SK-N-SH treated with all-trans-retinoic acid at 6 μM for 48 hours (cell line): ENCODE measurements around the gene LDLRAP1.

Experiments
- ATAC-seq: fragments of 200-7000 bp; cut with Tn5 transposase; 3 replicates; pipeline ENCODE4 v1.9.1; 2020; ENCODE audit warnings: mild to moderate bottlenecking, moderate library complexity
- ARNTL ChIP-seq: fragments of 450-650 bp; formaldehyde crosslinking; IDR thresholded peaks from 2 replicates; pipeline ENCODE4 v1.5.0; 2020; ENCODE audit warnings: low read depth, mild to moderate bottlenecking, moderate library complexity, borderline replicate concordance
- CSDC2 ChIP-seq: fragments of 250-450 bp; sonication (Bioruptor Pico); IDR thresholded peaks from 2 replicates; pipeline ENCODE4 v1.5.0; 2020; ENCODE audit warnings: mild to moderate bottlenecking, moderate library complexity
- CSRNP3 ChIP-seq: fragments of 250-450 bp; sonication (Bioruptor Pico); IDR thresholded peaks from 2 replicates; pipeline ENCODE4 v1.5.1; 2021; ENCODE audit warnings: mild to moderate bottlenecking, moderate library complexity
- ESRRG ChIP-seq: fragments of 250-450 bp; sonication (Bioruptor Pico); IDR thresholded peaks from 2 replicates; pipeline ENCODE4 v1.6.1; 2021; ENCODE audit warnings: mild to moderate bottlenecking
- GLIS3 ChIP-seq: fragments of 250-450 bp; sonication (Bioruptor Pico); IDR thresholded peaks from 2 replicates; pipeline ENCODE4 v1.5.0; 2020; ENCODE audit warnings: mild to moderate bottlenecking, moderate library complexity
- ISL1 ChIP-seq: fragments of 250-450 bp; sonication (Bioruptor Pico); IDR thresholded peaks from 2 replicates; pipeline ENCODE4 v2.1.2; 2022; ENCODE audit warnings: mild to moderate bottlenecking, moderate library complexity
- OSR1 ChIP-seq: fragments of 250-450 bp; sonication (Bioruptor Pico); IDR thresholded peaks from 2 replicates; pipeline ENCODE4 v1.8.0; 2022; ENCODE audit warnings: moderate library complexity, mild to moderate bottlenecking, inconsistent platforms
- PATZ1 ChIP-seq: fragments of 250-450 bp; sonication (Bioruptor Pico); IDR thresholded peaks from 2 replicates; pipeline ENCODE4 v1.8.0; 2020; ENCODE audit warnings: mild to moderate bottlenecking, moderate library complexity, borderline replicate concordance
- POU6F1 ChIP-seq: fragments of 250-450 bp; sonication (Bioruptor Pico); IDR thresholded peaks from 2 replicates; pipeline ENCODE4 v1.8.0; 2021; ENCODE audit warnings: low read depth, mild to moderate bottlenecking, moderate library complexity, borderline replicate concordance
- PPARA ChIP-seq: fragments of 250-450 bp; sonication (Bioruptor Pico); IDR thresholded peaks from 2 replicates; pipeline ENCODE4 v1.5.0; 2020; ENCODE audit warnings: mild to moderate bottlenecking, borderline replicate concordance
- TCF4 ChIP-seq: fragments of 250-450 bp; sonication (Bioruptor Pico); IDR thresholded peaks from 2 replicates; pipeline ENCODE4 v1.8.0; 2021; ENCODE audit warnings: mild to moderate bottlenecking, moderate library complexity, borderline replicate concordance
- TOX ChIP-seq: fragments of 250-450 bp; sonication (Bioruptor Pico); IDR thresholded peaks from 2 replicates; pipeline ENCODE4 v1.8.0; 2021; ENCODE audit warnings: mild to moderate bottlenecking, moderate library complexity, borderline replicate concordance
- ZC3H10 ChIP-seq: fragments of 250-450 bp; sonication (Bioruptor Pico); IDR thresholded peaks from 2 replicates; pipeline ENCODE4 v1.5.1; 2021; ENCODE audit warnings: mild to moderate bottlenecking, moderate library complexity
- ZFP3 ChIP-seq: fragments of 250-450 bp; sonication (Bioruptor Pico); IDR thresholded peaks from 2 replicates; pipeline ENCODE4 v1.5.0; 2020; ENCODE audit warnings: mild to moderate bottlenecking, moderate library complexity
- ZNF565 ChIP-seq: fragments of 450-650 bp; formaldehyde crosslinking; conservative IDR thresholded peaks from 2 replicates; pipeline ENCODE4 v1.5.0; 2020; ENCODE audit warnings: low read depth, mild to moderate bottlenecking, moderate library complexity
- ZNF8 ChIP-seq: fragments of 450-650 bp; formaldehyde crosslinking; IDR thresholded peaks from 2 replicates; pipeline ENCODE4 v1.5.0; 2020; ENCODE audit warnings: mild to moderate bottlenecking, moderate library complexity
- TF ChIP-seq, protein P1 (sequence below): fragments of 250-450 bp; sonication (Bioruptor Pico); IDR thresholded peaks from 2 replicates; pipeline ENCODE4 v1.5.0; 2020; ENCODE audit warnings: mild to moderate bottlenecking, moderate library complexity

The LDLRAP1 gene

GRCh38 chr1:25560001-25560400 is 16.6 kb downstream of the LDLRAP1 start:
- ATAC-seq = no peak
- TF ChIP-seq ISL1 (CRISPR knock-in tag) = no peak
- no peak for TF ChIP-seq POU6F1
- TF ChIP-seq PPARA = no peak
- no peak for TF ChIP-seq ZFP3
- no peak for TF ChIP-seq GLIS3
- no peak for TF ChIP-seq PATZ1 (CRISPR knock-in tag)
- TF ChIP-seq ZNF8 (CRISPR knock-in tag) = no peak
- no peak for TF ChIP-seq ESRRG
- no peak for TF ChIP-seq ZNF565 (CRISPR knock-in tag)
- no peak for TF ChIP-seq CSRNP3 (CRISPR knock-in tag)
- TF ChIP-seq ZC3H10 (CRISPR knock-in tag) = no peak

DNA sequence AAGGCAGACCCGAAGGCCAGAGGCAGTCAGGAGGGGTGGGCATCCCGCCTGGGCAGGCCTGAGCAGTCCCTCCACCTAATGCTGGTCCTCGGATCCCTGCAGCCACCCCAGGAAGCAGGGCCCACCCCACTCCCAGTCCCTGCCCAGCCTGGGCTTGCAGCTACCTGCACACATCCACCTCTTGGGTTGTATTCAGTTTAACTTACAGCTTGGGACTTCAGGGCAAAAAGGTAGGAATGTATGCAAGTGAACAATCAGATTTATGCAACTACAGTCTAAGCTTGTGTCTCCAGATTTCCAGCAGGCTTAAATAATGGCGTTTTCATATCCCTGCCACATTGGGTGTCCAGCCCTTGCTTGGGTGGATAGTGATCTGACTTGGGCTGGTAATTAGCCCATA is 17.4 kb downstream of the LDLRAP1 start:
- TF ChIP-seq ESRRG (no peak), CSRNP3 (CRISPR knock-in tag) (no peak), ARNTL (CRISPR knock-in tag) (no peak), ZFP3 (no peak), PPARA (no peak), POU6F1 (no peak), TCF4 (CRISPR knock-in tag) (no peak), ZNF565 (CRISPR knock-in tag) (no peak)
- TF ChIP-seq, protein P1, sequence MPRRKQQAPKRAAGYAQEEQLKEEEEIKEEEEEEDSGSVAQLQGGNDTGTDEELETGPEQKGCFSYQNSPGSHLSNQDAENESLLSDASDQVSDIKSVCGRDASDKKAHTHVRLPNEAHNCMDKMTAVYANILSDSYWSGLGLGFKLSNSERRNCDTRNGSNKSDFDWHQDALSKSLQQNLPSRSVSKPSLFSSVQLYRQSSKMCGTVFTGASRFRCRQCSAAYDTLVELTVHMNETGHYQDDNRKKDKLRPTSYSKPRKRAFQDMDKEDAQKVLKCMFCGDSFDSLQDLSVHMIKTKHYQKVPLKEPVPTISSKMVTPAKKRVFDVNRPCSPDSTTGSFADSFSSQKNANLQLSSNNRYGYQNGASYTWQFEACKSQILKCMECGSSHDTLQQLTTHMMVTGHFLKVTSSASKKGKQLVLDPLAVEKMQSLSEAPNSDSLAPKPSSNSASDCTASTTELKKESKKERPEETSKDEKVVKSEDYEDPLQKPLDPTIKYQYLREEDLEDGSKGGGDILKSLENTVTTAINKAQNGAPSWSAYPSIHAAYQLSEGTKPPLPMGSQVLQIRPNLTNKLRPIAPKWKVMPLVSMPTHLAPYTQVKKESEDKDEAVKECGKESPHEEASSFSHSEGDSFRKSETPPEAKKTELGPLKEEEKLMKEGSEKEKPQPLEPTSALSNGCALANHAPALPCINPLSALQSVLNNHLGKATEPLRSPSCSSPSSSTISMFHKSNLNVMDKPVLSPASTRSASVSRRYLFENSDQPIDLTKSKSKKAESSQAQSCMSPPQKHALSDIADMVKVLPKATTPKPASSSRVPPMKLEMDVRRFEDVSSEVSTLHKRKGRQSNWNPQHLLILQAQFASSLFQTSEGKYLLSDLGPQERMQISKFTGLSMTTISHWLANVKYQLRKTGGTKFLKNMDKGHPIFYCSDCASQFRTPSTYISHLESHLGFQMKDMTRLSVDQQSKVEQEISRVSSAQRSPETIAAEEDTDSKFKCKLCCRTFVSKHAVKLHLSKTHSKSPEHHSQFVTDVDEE (CRISPR knock-in tag) = no peak
- no peak for ATAC-seq

- no peak for ATAC-seq
- TF ChIP-seq TOX (no peak), CSDC2 (CRISPR knock-in tag) (no peak), ZNF565 (CRISPR knock-in tag) (no peak), ZC3H10 (CRISPR knock-in tag) (no peak), OSR1 (CRISPR knock-in tag) (no peak)
Measured at GRCh38 chr1:25561421-25562100, 18.2 kb downstream of the LDLRAP1 start.
